Nephron progenitor cell (in vitro differentiated cells): ENCODE measurements around the gene RGS6.

ENCODE experiments used
- DNase-seq: peaks from one replicate; pipeline ENCODE4 v3.0.0; 2021
- H3K27ac Mint-ChIP-seq: 2 replicates; pipeline ENCODE4 v1.8.0; 2021; ENCODE audit warnings: mild to moderate bottlenecking, moderate library complexity, mixed read lengths
- H3K27me3 Mint-ChIP-seq: 2 replicates; pipeline ENCODE4 v1.8.0; 2021; ENCODE audit warnings: mild to moderate bottlenecking, low read depth, mixed read lengths; ENCODE audit not compliant: poor library complexity
- H3K36me3 Mint-ChIP-seq: 2 replicates; pipeline ENCODE4 v1.8.0; 2021; ENCODE audit warnings: low read depth, mixed read lengths
- H3K4me1 Mint-ChIP-seq: 2 replicates; pipeline ENCODE4 v1.8.0; 2021; ENCODE audit warnings: mixed read lengths
- H3K4me3 Mint-ChIP-seq: 2 replicates; pipeline ENCODE4 v1.8.0; 2021; ENCODE audit warnings: mild to moderate bottlenecking, moderate library complexity, mixed read lengths
- H3K9me3 Mint-ChIP-seq: 2 replicates; pipeline ENCODE4 v1.8.0; 2021; ENCODE audit warnings: mild to moderate bottlenecking, moderate library complexity, mixed read lengths
- TF ChIP-seq, protein P1 (sequence below): fragments of 200-600 bp; sonication (generic); IDR thresholded peaks from 2 replicates; pipeline ENCODE4 v1.5.0; 2021; ENCODE audit warnings: antibody characterized with exemption

Gene RGS6

DNA sequence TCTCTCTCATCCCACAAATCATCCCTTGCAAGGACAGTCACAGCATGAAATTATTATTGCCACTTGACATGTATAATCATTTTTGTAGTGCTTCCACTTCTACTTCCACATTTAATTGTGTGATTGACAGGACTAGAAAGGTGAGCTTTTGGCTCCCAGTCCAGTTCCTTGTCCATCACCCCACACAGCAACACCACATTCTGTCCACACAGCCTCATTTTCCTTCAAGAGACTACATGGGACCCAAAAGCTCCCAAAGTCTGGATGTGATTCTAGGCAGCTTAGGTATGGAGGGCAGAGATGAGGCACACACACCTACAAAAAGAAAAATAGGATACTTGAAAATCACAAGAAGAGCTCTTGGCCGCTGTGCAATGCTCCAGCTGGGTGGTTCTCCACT lies 595.4 kb downstream of the RGS6 start:
- H3K27me3 Mint-ChIP-seq, result peaks cover 7% of the 10 kb centered on the region
- H3K9me3 Mint-ChIP-seq, result peaks cover 10% of the 10 kb centered on the region
- peaks cover 9% of the 10 kb centered on the region for H3K36me3 Mint-ChIP-seq
- peaks cover 20% of the 10 kb centered on the region for H3K4me1 Mint-ChIP-seq
- H3K27ac Mint-ChIP-seq, result no peak overlapping the region
- TF ChIP-seq, protein P1, sequence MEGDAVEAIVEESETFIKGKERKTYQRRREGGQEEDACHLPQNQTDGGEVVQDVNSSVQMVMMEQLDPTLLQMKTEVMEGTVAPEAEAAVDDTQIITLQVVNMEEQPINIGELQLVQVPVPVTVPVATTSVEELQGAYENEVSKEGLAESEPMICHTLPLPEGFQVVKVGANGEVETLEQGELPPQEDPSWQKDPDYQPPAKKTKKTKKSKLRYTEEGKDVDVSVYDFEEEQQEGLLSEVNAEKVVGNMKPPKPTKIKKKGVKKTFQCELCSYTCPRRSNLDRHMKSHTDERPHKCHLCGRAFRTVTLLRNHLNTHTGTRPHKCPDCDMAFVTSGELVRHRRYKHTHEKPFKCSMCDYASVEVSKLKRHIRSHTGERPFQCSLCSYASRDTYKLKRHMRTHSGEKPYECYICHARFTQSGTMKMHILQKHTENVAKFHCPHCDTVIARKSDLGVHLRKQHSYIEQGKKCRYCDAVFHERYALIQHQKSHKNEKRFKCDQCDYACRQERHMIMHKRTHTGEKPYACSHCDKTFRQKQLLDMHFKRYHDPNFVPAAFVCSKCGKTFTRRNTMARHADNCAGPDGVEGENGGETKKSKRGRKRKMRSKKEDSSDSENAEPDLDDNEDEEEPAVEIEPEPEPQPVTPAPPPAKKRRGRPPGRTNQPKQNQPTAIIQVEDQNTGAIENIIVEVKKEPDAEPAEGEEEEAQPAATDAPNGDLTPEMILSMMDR, result no peak
- no peak overlapping the region for H3K4me3 Mint-ChIP-seq
- DNase-seq, result no peak

GRCh38 chr14:72528059-72528862 lies 596.0 kb downstream of the RGS6 start:
- H3K36me3 Mint-ChIP-seq, result peaks cover 9% of the 10 kb centered on the region
- H3K27me3 Mint-ChIP-seq, result peaks cover 7% of the 10 kb centered on the region
- TF ChIP-seq, protein P1, result no peak
- no peak overlapping the region for H3K4me3 Mint-ChIP-seq
- H3K9me3 Mint-ChIP-seq, result peaks cover 16% of the 10 kb centered on the region
- peak overlapping the region; percentile 15 for H3K27ac Mint-ChIP-seq
- DNase-seq, result no peak
- peaks cover 16% of the 10 kb centered on the region for H3K4me1 Mint-ChIP-seq

DNA sequence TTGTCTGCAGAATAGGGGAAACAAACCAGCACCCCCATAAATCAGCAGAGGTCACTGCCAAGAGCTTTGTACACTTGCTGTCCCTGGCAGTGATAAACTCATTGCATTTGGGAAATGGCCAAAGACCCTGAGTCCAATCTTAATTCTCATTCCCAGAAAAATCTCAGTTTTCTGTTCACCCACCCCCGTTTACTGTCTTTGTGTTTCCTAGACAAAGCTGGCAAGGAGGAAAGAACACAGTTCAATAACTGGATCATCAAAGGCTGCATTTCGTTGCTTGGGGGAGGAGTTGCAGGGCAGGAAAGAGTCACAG lies 596.6 kb downstream of the RGS6 start:
- DNase-seq, result no peak
- Mint-ChIP-seq H3K4me3 (no peak overlapping the region), H3K4me1 (peaks cover 16% of the 10 kb centered on the region), H3K27ac (no peak overlapping the region), H3K36me3 (peaks cover 15% of the 10 kb centered on the region), H3K27me3 (peaks cover 7% of the 10 kb centered on the region), H3K9me3 (peaks cover 22% of the 10 kb centered on the region)
- TF ChIP-seq, protein P1, result no peak

GRCh38 chr14:72532686-72533454 lies 600.6 kb downstream of the RGS6 start:
- Mint-ChIP-seq H3K27ac (no peak overlapping the region), H3K4me1 (peaks cover 16% of the 10 kb centered on the region), H3K27me3 (peaks cover 11% of the 10 kb centered on the region), H3K4me3 (no peak overlapping the region), H3K36me3 (peaks cover 19% of the 10 kb centered on the region), H3K9me3 (peaks cover 34% of the 10 kb centered on the region)
- TF ChIP-seq, protein P1, result no peak
- DNase-seq, result no peak

DNA sequence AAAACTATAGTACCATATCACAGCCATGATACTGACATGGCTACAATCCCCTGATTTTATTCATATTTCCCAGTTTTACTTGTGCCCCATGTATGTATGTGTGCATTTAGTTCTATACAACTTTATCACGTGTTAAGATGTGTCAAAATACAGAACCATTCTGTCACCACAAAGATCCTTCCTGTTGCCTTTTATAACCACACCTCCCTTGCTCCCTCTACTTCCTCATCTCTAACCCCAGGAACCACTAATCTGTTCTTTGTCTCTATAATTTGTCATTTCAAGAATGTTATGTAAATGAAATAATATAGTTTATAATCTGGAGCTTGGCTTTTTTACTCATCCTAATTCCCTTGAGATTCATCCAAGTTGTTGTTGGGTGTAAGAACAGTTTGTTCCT lies 603.3 kb downstream of the RGS6 start:
- Mint-ChIP-seq H3K4me3 (no peak overlapping the region), H3K9me3 (peaks cover 34% of the 10 kb centered on the region), H3K27me3 (peaks cover 11% of the 10 kb centered on the region), H3K4me1 (peaks cover 9% of the 10 kb centered on the region), H3K36me3 (peaks cover 19% of the 10 kb centered on the region), H3K27ac (peak overlapping the region; percentile 10)
- no peak for DNase-seq
- TF ChIP-seq, protein P1, result no peak
